Brain microvascular endothelial cell (primary cell): ENCODE data around the gene TASP1.

Experiments
- DNase-seq: peaks from one replicate; pipeline ENCODE4 v3.0.0-alpha.2; 2020
- H3K27ac ChIP-seq: fragments of 250-450 bp; sonication (Bioruptor Pico); 2 replicates; pipeline ENCODE4 v1.5.1; 2020; ENCODE audit warnings: mild to moderate bottlenecking, moderate library complexity
- H3K27me3 ChIP-seq: fragments of 250-450 bp; sonication (Bioruptor Pico); replicated peaks from 2 replicates; pipeline ENCODE4 v1.5.1; 2020; ENCODE audit warnings: mild to moderate bottlenecking
- H3K36me3 ChIP-seq: fragments of 250-450 bp; sonication (Bioruptor Pico); replicated peaks from 2 replicates; pipeline ENCODE4 v1.5.1; 2020; ENCODE audit warnings: mild to moderate bottlenecking
- H3K4me3 ChIP-seq: 2 replicates; pipeline ENCODE4 v1.5.1; 2011; ENCODE audit warnings: low read depth, mild to moderate bottlenecking, control low read depth, low read length, moderate library complexity
- CTCF ChIP-seq: IDR thresholded peaks from 2 replicates; pipeline ENCODE4 v1.5.1; 2011; ENCODE audit warnings: low read depth, mild to moderate bottlenecking, moderate library complexity, low read length, control low read depth, inconsistent platforms; ENCODE audit errors: missing control alignments
- in situ Hi-C: cut with HindIII; loops from 2 replicates; pipeline ENCODE4 v1.10.0; 2017; ENCODE audit warnings: low sequenced_read_pairs, low pct_ligation_motif_present

Gene TASP1

GRCh38 chr20:13517831-13518230, 120.9 kb downstream of the TASP1 start:
- no peaks in the 10 kb centered on the region for H3K27me3 ChIP-seq
- no peak overlapping the region for H3K27ac ChIP-seq
- DNase-seq, result no peak
- no peak overlapping the region for H3K4me3 ChIP-seq
- TF ChIP-seq CTCF, result no peak
- in situ Hi-C loops, result no loop called here
- H3K36me3 ChIP-seq, result no peaks in the 10 kb centered on the region

- Histone ChIP-seq H3K36me3 (no peaks in the 10 kb centered on the region), H3K4me3 (no peak overlapping the region), H3K27ac (no peak overlapping the region), H3K27me3 (no peaks in the 10 kb centered on the region)
- in situ Hi-C loops, result no loop called here
- TF ChIP-seq CTCF, result no peak
- DNase-seq, result no peak
These were observed 122.8 kb downstream of the TASP1 start for GRCh38 chr20:13515796-13516558.

- Histone ChIP-seq H3K27ac (no peak overlapping the region), H3K4me3 (no peak overlapping the region), H3K27me3 (no peaks in the 10 kb centered on the region), H3K36me3 (no peaks in the 10 kb centered on the region)
- no peak for TF ChIP-seq CTCF
- DNase-seq, result no peak
- in situ Hi-C loops, result no loop called here
These were observed 123.4 kb downstream of the TASP1 start for GRCh38 chr20:13515291-13515690.

- no peak overlapping the region for H3K4me3 ChIP-seq
- in situ Hi-C loops, result no loop called here
- no peak overlapping the region for H3K27ac ChIP-seq
- no peaks in the 10 kb centered on the region for H3K36me3 ChIP-seq
- DNase-seq, result no peak
- TF ChIP-seq CTCF, result no peak
- no peaks in the 10 kb centered on the region for H3K27me3 ChIP-seq
These were observed 127.8 kb downstream of the TASP1 start for GRCh38 chr20:13510837-13511488.

- no peak overlapping the region for H3K27ac ChIP-seq
- H3K36me3 ChIP-seq, result no peaks in the 10 kb centered on the region
- in situ Hi-C loops, result no loop called here
- no peaks in the 10 kb centered on the region for H3K27me3 ChIP-seq
- H3K4me3 ChIP-seq, result no peak overlapping the region
- TF ChIP-seq CTCF, result no peak
- DNase-seq, result no peak
These were observed 131.1 kb downstream of the TASP1 start for GRCh38 chr20:13507646-13508045.
